Suprapubic skin (tissue), 3 donors: Measurements from ENCODE around the gene IQCK.

ENCODE experiments used
- POLR2A ChIP-seq, 2 donors: fragments of 450-650 bp; IDR thresholded peaks; one replicate each; pipeline ENCODE4 v1.6.1; 2017; ENCODE audit warnings: antibody characterized with exemption in 2 of 2, mild to moderate bottlenecking in 2 of 2, moderate library complexity in 2 of 2
- TF ChIP-seq, protein P1 (sequence below), 2 donors: fragments of 200-600 bp in 1 of 2; fragments of 450-650 bp in 1 of 2; sonication (generic) in 1 of 2; IDR thresholded peaks; one replicate each; pipeline ENCODE4 v1.5.1; 2016 to 2019; ENCODE audit warnings: antibody characterized with exemption in 2 of 2, mild to moderate bottlenecking in 1 of 2, moderate library complexity in 1 of 2

GRCh38 chr16:19894586-19894985 lies 176.5 kb downstream of the IQCK start:
- TF ChIP-seq, protein P1, sequence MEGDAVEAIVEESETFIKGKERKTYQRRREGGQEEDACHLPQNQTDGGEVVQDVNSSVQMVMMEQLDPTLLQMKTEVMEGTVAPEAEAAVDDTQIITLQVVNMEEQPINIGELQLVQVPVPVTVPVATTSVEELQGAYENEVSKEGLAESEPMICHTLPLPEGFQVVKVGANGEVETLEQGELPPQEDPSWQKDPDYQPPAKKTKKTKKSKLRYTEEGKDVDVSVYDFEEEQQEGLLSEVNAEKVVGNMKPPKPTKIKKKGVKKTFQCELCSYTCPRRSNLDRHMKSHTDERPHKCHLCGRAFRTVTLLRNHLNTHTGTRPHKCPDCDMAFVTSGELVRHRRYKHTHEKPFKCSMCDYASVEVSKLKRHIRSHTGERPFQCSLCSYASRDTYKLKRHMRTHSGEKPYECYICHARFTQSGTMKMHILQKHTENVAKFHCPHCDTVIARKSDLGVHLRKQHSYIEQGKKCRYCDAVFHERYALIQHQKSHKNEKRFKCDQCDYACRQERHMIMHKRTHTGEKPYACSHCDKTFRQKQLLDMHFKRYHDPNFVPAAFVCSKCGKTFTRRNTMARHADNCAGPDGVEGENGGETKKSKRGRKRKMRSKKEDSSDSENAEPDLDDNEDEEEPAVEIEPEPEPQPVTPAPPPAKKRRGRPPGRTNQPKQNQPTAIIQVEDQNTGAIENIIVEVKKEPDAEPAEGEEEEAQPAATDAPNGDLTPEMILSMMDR (IDR thresholded peaks at IDR 0.05) = no peak
- TF ChIP-seq POLR2A (IDR thresholded peaks at IDR 0.05) = no peak
